Measurements from ENCODE around the gene GPHN.
"Not testable (repeated sequence)": the region's sequence is repeated elsewhere in the genome, so short reads cannot be mapped to it uniquely, and the experiment has no call there.

GPHN gene

GRCh38 chr14:66975251-66975650, 467.3 kb downstream of the GPHN start:
- no peak for DNase-seq

GRCh38 chr14:66979101-66979974, 471.4 kb downstream of the GPHN start:
- no peak for DNase-seq

GRCh38 chr14:66982247-66982646, 474.3 kb downstream of the GPHN start:
- DNase-seq = no peak

GRCh38 chr14:66992776-66993175, 484.8 kb downstream of the GPHN start:
- no peak for DNase-seq

- DNase-seq = no peak
Observed at GRCh38 chr14:66993512-66993911, 485.6 kb downstream of the GPHN start.

GRCh38 chr14:66998013-66998412, 490.1 kb downstream of the GPHN start:
- no peak for DNase-seq

- DNase-seq = no peak
Observed at GRCh38 chr14:66999978-67000377, 492.0 kb downstream of the GPHN start.

- no peak for DNase-seq
Observed at GRCh38 chr14:67002994-67003753, 495.2 kb downstream of the GPHN start.

GRCh38 chr14:67004521-67004920, 496.6 kb downstream of the GPHN start:
- no peak for DNase-seq

- DNase-seq = no peak
Observed at GRCh38 chr14:67010602-67011001, 502.7 kb downstream of the GPHN start.

- DNase-seq = no peak
Observed at GRCh38 chr14:67016856-67017255, 508.9 kb downstream of the GPHN start.

GRCh38 chr14:67018720-67019119, 510.8 kb downstream of the GPHN start:
- no peak for DNase-seq

GRCh38 chr14:67019796-67020195, 511.8 kb downstream of the GPHN start:
- DNase-seq = no peak

GRCh38 chr14:67031920-67032774, 524.2 kb downstream of the GPHN start:
- no peak for DNase-seq

- no peak for DNase-seq
Observed at GRCh38 chr14:67045440-67045839, 537.5 kb downstream of the GPHN start.

- no peak for DNase-seq
Observed at GRCh38 chr14:67050896-67051295, 542.9 kb downstream of the GPHN start.

GRCh38 chr14:67056684-67057083, 548.7 kb downstream of the GPHN start:
- no peak for DNase-seq

GRCh38 chr14:67059596-67059995, 551.6 kb downstream of the GPHN start:
- DNase-seq = no peak

GRCh38 chr14:67060546-67060945, 552.6 kb downstream of the GPHN start:
- no peak for DNase-seq

- not testable (repeated sequence) for DNase-seq
Observed at GRCh38 chr14:67067070-67067814, 559.3 kb downstream of the GPHN start.

GRCh38 chr14:67068251-67068650, 560.3 kb downstream of the GPHN start:
- no peak for DNase-seq

GRCh38 chr14:67071506-67071905, 563.6 kb downstream of the GPHN start:
- no peak for DNase-seq

Measured in NCI-H1092 treated with DMSO at 0.1 percent for 48 hours (cell line).